Smooth muscle cell (in vitro differentiated cells): ENCODE results near the gene CACUL1. TPM values are rescaled to one million over a fixed set of nuclear protein-coding genes. Genes with fewer than 3 reads are reported as not detected.

Experiments used
- DNase-seq: peaks from one replicate; lab custom pipeline; 2025; ENCODE audit not compliant: unreplicated experiment; lab: John Stamatoyannopoulos, UW
- H2AFZ ChIP-seq: fragments of 200-600 bp; sonication (generic); 2 replicates; pipeline ENCODE4 v1.6.0; 2016; ENCODE audit warnings: antibody characterized with exemption, low read depth, mild to moderate bottlenecking
- H3F3A ChIP-seq: fragments of 200-600 bp; sonication (generic); 2 replicates; pipeline ENCODE4 v1.6.0; 2017; ENCODE audit warnings: antibody characterized with exemption, low read depth
- H3K27ac ChIP-seq: fragments of 200-600 bp; sonication (generic); 2 replicates; pipeline ENCODE4 v1.5.1; 2016; ENCODE audit warnings: low read depth, mild to moderate bottlenecking
- H3K27me3 ChIP-seq: fragments of 200-600 bp; sonication (generic); 2 replicates; pipeline ENCODE4 v1.6.1; 2016; ENCODE audit warnings: low read depth, mild to moderate bottlenecking
- H3K36me3 ChIP-seq: fragments of 200-600 bp; sonication (generic); 2 replicates; pipeline ENCODE4 v1.5.1; 2016; ENCODE audit warnings: low read depth
- H3K4me1 ChIP-seq: fragments of 200-600 bp; sonication (generic); 2 replicates; pipeline ENCODE4 v1.5.1; 2016; ENCODE audit warnings: low read depth
- H3K4me2 ChIP-seq: fragments of 200-600 bp; sonication (generic); 2 replicates; pipeline ENCODE4 v1.6.0; 2016; ENCODE audit warnings: mild to moderate bottlenecking
- H3K4me3 ChIP-seq: fragments of 200-600 bp; sonication (generic); 2 replicates; pipeline ENCODE4 v1.5.1; 2016; ENCODE audit warnings: mild to moderate bottlenecking
- H3K79me2 ChIP-seq: fragments of 200-600 bp; sonication (generic); 2 replicates; pipeline ENCODE4 v1.6.0; 2016; ENCODE audit warnings: low read depth, mild to moderate bottlenecking
- H3K9ac ChIP-seq: fragments of 200-600 bp; sonication (generic); 2 replicates; pipeline ENCODE4 v1.6.0; 2016; ENCODE audit warnings: low read depth
- H3K9me3 ChIP-seq: fragments of 200-600 bp; sonication (generic); replicated peaks from 2 replicates; pipeline ENCODE4 v1.5.1; 2016; ENCODE audit warnings: low read depth
- H4K20me1 ChIP-seq: fragments of 200-600 bp; sonication (generic); 2 replicates; pipeline ENCODE4 v1.6.0; 2016; ENCODE audit warnings: low read depth
- WGBS: methylation state at CpG from one replicate; pipeline ENCODE4 v1.1.7; 2016; ENCODE audit warnings: low lambda C conversion rate; 5-methylcytosine and 5-hydroxymethylcytosine counted together
- polyA plus RNA-seq: library from polyadenylated mRNA; unstranded; fragments of >200 nt; fragmentation: Nextera tagmentation; extraction: Ambion mirVana; gene quantifications from 2 replicates; pipeline ENCODE4 v1.2.1, GENCODE V29; 2016
- total RNA-seq: library from RNA; depleted of rRNA; stranded (reverse); fragments of >200 nt; gene quantifications from 2 replicates; pipeline ENCODE4 v1.2.3, GENCODE V29; 2014
- TF ChIP-seq, protein P1 (sequence below): fragments of 200-600 bp; sonication (generic); IDR thresholded peaks from 2 replicates; pipeline ENCODE4 v1.5.1; 2017; ENCODE audit warnings: borderline replicate concordance, mild to moderate bottlenecking, antibody characterized with exemption; ENCODE audit not compliant: insufficient read depth, poor library complexity, severe bottlenecking

CACUL1 gene
- total and polyA plus RNA-seq, 2 experiments from 2014 or later: 24.8 to 25.6 TPM

- no peak for DNase-seq
- Histone ChIP-seq H3K36me3 (peaks cover 15% of the 10 kb centered on the region), H4K20me1 (peaks cover 41% of the 10 kb centered on the region), H3K9me3 (no peaks in the 10 kb centered on the region), H3K4me3 (no peak overlapping the region), H2AFZ (no peak overlapping the region), H3K4me2 (no peak overlapping the region), H3K4me1 (peaks cover 1% of the 10 kb centered on the region), H3K79me2 (peaks cover 6% of the 10 kb centered on the region), H3K27ac (no peak overlapping the region), H3F3A (no peaks in the 10 kb centered on the region), H3K9ac (no peak overlapping the region), H3K27me3 (no peaks in the 10 kb centered on the region)
- TF ChIP-seq, protein P1, sequence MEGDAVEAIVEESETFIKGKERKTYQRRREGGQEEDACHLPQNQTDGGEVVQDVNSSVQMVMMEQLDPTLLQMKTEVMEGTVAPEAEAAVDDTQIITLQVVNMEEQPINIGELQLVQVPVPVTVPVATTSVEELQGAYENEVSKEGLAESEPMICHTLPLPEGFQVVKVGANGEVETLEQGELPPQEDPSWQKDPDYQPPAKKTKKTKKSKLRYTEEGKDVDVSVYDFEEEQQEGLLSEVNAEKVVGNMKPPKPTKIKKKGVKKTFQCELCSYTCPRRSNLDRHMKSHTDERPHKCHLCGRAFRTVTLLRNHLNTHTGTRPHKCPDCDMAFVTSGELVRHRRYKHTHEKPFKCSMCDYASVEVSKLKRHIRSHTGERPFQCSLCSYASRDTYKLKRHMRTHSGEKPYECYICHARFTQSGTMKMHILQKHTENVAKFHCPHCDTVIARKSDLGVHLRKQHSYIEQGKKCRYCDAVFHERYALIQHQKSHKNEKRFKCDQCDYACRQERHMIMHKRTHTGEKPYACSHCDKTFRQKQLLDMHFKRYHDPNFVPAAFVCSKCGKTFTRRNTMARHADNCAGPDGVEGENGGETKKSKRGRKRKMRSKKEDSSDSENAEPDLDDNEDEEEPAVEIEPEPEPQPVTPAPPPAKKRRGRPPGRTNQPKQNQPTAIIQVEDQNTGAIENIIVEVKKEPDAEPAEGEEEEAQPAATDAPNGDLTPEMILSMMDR: no peak
These were observed 67.3 kb downstream of the CACUL1 start for GRCh38 chr10:118687472-118687871.

- H3K36me3 ChIP-seq: peaks cover 26% of the 10 kb centered on the region
- WGBS: 97% methylated on average over 6 of the region's 6 CpGs
These were observed 72.2 kb downstream of the CACUL1 start for GRCh38 chr10:118682533-118682932.

GRCh38 chr10:118680197-118680596 lies 74.6 kb downstream of the CACUL1 start:
- no peaks in the 10 kb centered on the region for H3K79me2 ChIP-seq

More at GRCh38 chr10:118682533-118682932, 72.2 kb downstream of the CACUL1 start:
- Histone ChIP-seq H3K27ac (no peak overlapping the region), H3K4me2 (no peak overlapping the region), H3K9ac (no peak overlapping the region), H3K4me3 (no peak overlapping the region), H3K27me3 (no peaks in the 10 kb centered on the region), H4K20me1 (peaks cover 18% of the 10 kb centered on the region), H3K4me1 (no peaks in the 10 kb centered on the region), H3K79me2 (no peaks in the 10 kb centered on the region), H3K9me3 (no peaks in the 10 kb centered on the region), H2AFZ (no peak overlapping the region), H3F3A (no peaks in the 10 kb centered on the region)
- TF ChIP-seq, protein P1: no peak
- no peak for DNase-seq

More at GRCh38 chr10:118680197-118680596, 74.6 kb downstream of the CACUL1 start:
- no peaks in the 10 kb centered on the region for H3K4me1 ChIP-seq
- no peaks in the 10 kb centered on the region for H3F3A ChIP-seq
- no peak for DNase-seq
- peaks cover 22% of the 10 kb centered on the region for H3K36me3 ChIP-seq
- H3K9me3 ChIP-seq: no peaks in the 10 kb centered on the region
- H3K4me2 ChIP-seq: no peak overlapping the region
- no peak overlapping the region for H2AFZ ChIP-seq
- no peaks in the 10 kb centered on the region for H3K27me3 ChIP-seq
- no peak overlapping the region for H3K27ac ChIP-seq
- no peak overlapping the region for H3K4me3 ChIP-seq
- H3K9ac ChIP-seq: no peak overlapping the region
- WGBS: 100% methylated on average over 1 of the region's 1 CpG
- TF ChIP-seq, protein P1: no peak
- peaks cover 7% of the 10 kb centered on the region for H4K20me1 ChIP-seq
